GM23338 (cell line): ENCODE results near the gene BAD. TPM values are rescaled to one million over a fixed set of nuclear protein-coding genes. Genes with fewer than 3 reads are reported as not detected.

Source experiments
- ATAC-seq: fragments of 200-7000 bp; cut with Tn5 transposase; 3 replicates; pipeline ENCODE4 v1.9.1; 2020
- DNase-seq: peaks from one replicate; pipeline ENCODE4 v3.0.0-alpha.2; 2015; ENCODE audit warnings: low spot score
- H2AFZ ChIP-seq: fragments of 200-600 bp; sonication (generic); 2 replicates; pipeline ENCODE4 v1.8.0; 2016; ENCODE audit warnings: antibody characterized with exemption, mild to moderate bottlenecking, moderate library complexity
- H3F3A ChIP-seq: fragments of 200-600 bp; sonication (generic); replicated peaks from 2 replicates; pipeline ENCODE4 v1.8.0; 2017; ENCODE audit warnings: antibody characterized with exemption, mixed run types, low read depth
- H3K27ac ChIP-seq: fragments of 200-600 bp; sonication (generic); 2 replicates; pipeline ENCODE4 v1.6.1; 2016; ENCODE audit warnings: low read depth
- H3K27me3 ChIP-seq: fragments of 200-600 bp; sonication (generic); 2 replicates; pipeline ENCODE4 v1.8.0; 2016; ENCODE audit warnings: mild to moderate bottlenecking, mixed run types, moderate library complexity; ENCODE audit not compliant: insufficient read depth
- H3K36me3 ChIP-seq: fragments of 200-600 bp; sonication (generic); 2 replicates; pipeline ENCODE4 v1.8.0; 2016; ENCODE audit warnings: mild to moderate bottlenecking; ENCODE audit not compliant: insufficient read depth
- H3K4me1 ChIP-seq: fragments of 200-600 bp; sonication (generic); 2 replicates; pipeline ENCODE4 v1.8.0; 2016; ENCODE audit warnings: mild to moderate bottlenecking, moderate library complexity; ENCODE audit not compliant: insufficient read depth
- H3K4me2 ChIP-seq: fragments of 200-600 bp; sonication (generic); 2 replicates; pipeline ENCODE4 v1.7.1; 2017; ENCODE audit warnings: mixed run types
- H3K4me3 ChIP-seq: fragments of 200-600 bp; sonication (generic); 2 replicates; pipeline ENCODE4 v1.6.1; 2016; ENCODE audit warnings: mixed run types
- H3K79me2 ChIP-seq: fragments of 200-600 bp; sonication (generic); replicated peaks from 2 replicates; pipeline ENCODE4 v1.8.0; 2017; ENCODE audit warnings: mild to moderate bottlenecking; ENCODE audit not compliant: insufficient read depth
- H3K9me2 ChIP-seq: fragments of 200-600 bp; sonication (generic); 2 replicates; pipeline ENCODE4 v1.8.0; 2017; ENCODE audit not compliant: insufficient read depth
- H4K20me1 ChIP-seq: fragments of 200-600 bp; sonication (generic); replicated peaks from 2 replicates; pipeline ENCODE4 v1.8.0; 2017; ENCODE audit warnings: mild to moderate bottlenecking; ENCODE audit not compliant: insufficient read depth
- H3K27ac Mint-ChIP-seq: 2 replicates; pipeline ENCODE4 v1.8.0; 2020; ENCODE audit warnings: inconsistent platforms, mild to moderate bottlenecking, moderate library complexity, mixed read lengths
- H3K27me3 Mint-ChIP-seq: 3 replicates; pipeline ENCODE4 v1.8.0; 2022; ENCODE audit warnings: low read depth, mild to moderate bottlenecking, moderate library complexity, mixed read lengths, inconsistent platforms; ENCODE audit not compliant: insufficient read depth, poor library complexity
- H3K36me3 Mint-ChIP-seq: 3 replicates; pipeline ENCODE4 v1.8.0; 2021; ENCODE audit warnings: low read depth, mild to moderate bottlenecking, inconsistent platforms, moderate library complexity, mixed read lengths
- H3K4me1 Mint-ChIP-seq: 3 replicates; pipeline ENCODE4 v1.8.0; 2020; ENCODE audit warnings: mild to moderate bottlenecking, inconsistent platforms, mixed read lengths
- H3K4me3 Mint-ChIP-seq: 3 replicates; pipeline ENCODE4 v1.8.0; 2021; ENCODE audit warnings: moderate library complexity, mild to moderate bottlenecking, inconsistent platforms, mixed read lengths
- H3K9me3 Mint-ChIP-seq: 3 replicates; pipeline ENCODE4 v1.8.0; 2020; ENCODE audit warnings: moderate library complexity, mild to moderate bottlenecking, inconsistent platforms, mixed read lengths
- CREB1 ChIP-seq: fragments of 250-450 bp; sonication (Bioruptor Pico); IDR thresholded peaks from 2 replicates; pipeline ENCODE4 v1.5.0; 2020; ENCODE audit warnings: low read depth, mild to moderate bottlenecking, moderate library complexity
- ETS1 ChIP-seq: IDR thresholded peaks from 2 replicates; pipeline ENCODE4 v1.6.1; 2016; ENCODE audit warnings: antibody characterized with exemption
- EZH2 ChIP-seq: fragments of 200-600 bp; sonication (generic); IDR thresholded peaks from one replicate; pipeline ENCODE4 v1.8.0; 2017; ENCODE audit warnings: antibody characterized with exemption, mild to moderate bottlenecking, low read depth; ENCODE audit not compliant: unreplicated experiment
- EZH2phosphoT487 ChIP-seq: fragments of 200-600 bp; sonication (generic); IDR thresholded peaks from one replicate; pipeline ENCODE4 v1.8.1; 2018; ENCODE audit warnings: antibody characterized with exemption; ENCODE audit not compliant: unreplicated experiment
- JUNB ChIP-seq: IDR thresholded peaks from one replicate; pipeline ENCODE4 v1.6.1; 2016; ENCODE audit warnings: antibody characterized with exemption; ENCODE audit not compliant: unreplicated experiment
- NANOG ChIP-seq: IDR thresholded peaks from 2 replicates; pipeline ENCODE4 v1.6.1; 2016; ENCODE audit warnings: antibody characterized with exemption, borderline replicate concordance
- POLR2AphosphoS5 ChIP-seq: IDR thresholded peaks from 2 replicates; pipeline ENCODE4 v1.6.1; 2016; ENCODE audit warnings: antibody characterized with exemption, low read depth
- STAT1 ChIP-seq: IDR thresholded peaks from one replicate; pipeline ENCODE4 v1.6.1; 2016; ENCODE audit warnings: antibody characterized with exemption; ENCODE audit not compliant: unreplicated experiment
- ZNF114 ChIP-seq: fragments of 250-450 bp; sonication (Bioruptor Pico); IDR thresholded peaks from 2 replicates; pipeline ENCODE4 v1.5.0; 2020; ENCODE audit warnings: mild to moderate bottlenecking, moderate library complexity
- ZNF331 ChIP-seq: fragments of 250-450 bp; sonication (Bioruptor Pico); IDR thresholded peaks from 2 replicates; pipeline ENCODE4 v1.5.0; 2020; ENCODE audit warnings: low read depth, mild to moderate bottlenecking, moderate library complexity
- ZNF462 ChIP-seq: fragments of 250-450 bp; sonication (Bioruptor Pico); IDR thresholded peaks from 2 replicates; pipeline ENCODE4 v1.5.0; 2020; ENCODE audit warnings: mild to moderate bottlenecking, moderate library complexity
- polyA plus RNA-seq: library from polyadenylated mRNA; unstranded; fragments of >200 nt; fragmentation: Nextera tagmentation; extraction: Ambion mirVana; gene quantifications from 2 replicates; pipeline ENCODE4 v1.2.1, GENCODE V29; 2016
- total RNA-seq: library from RNA; depleted of rRNA; stranded (reverse); fragments of >200 nt; shearing (Covaris generic); gene quantifications from 2 replicates; pipeline ENCODE4 v1.2.3, GENCODE V29; 2014
- TF ChIP-seq, protein P1 (sequence below), 2 experiments: fragments of 200-600 bp in 1 of 2; sonication (generic) in 1 of 2; conservative IDR thresholded peaks; 2 replicates each; pipeline versions ENCODE4 v1.5.1 to v1.6.1; 2016 to 2017; ENCODE audit warnings: antibody characterized with exemption in 2 of 2, low read depth in 2 of 2, mild to moderate bottlenecking in 2 of 2, moderate library complexity in 1 of 2

The BAD gene
- total and polyA plus RNA-seq, 2 experiments from 2014 or later: 46.3 to 46.4 TPM

DNA sequence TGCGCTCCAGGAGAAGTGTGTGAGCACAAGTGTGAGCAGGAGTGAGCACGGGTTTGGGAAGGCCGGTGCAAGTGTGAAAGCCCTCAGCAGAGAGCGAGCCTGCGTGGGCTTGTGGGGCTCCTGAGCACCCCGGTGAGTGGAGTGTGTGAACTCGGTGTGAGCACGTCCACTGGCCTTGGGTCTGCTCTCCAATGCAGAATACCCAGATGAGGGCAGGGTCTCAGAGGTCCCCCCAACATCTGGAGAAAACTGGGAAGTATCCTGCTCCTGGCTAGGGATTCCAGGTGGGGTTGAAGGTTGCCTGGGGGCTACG is 22.1 kb upstream of the BAD start (continued):
- TF ChIP-seq, protein P1, sequence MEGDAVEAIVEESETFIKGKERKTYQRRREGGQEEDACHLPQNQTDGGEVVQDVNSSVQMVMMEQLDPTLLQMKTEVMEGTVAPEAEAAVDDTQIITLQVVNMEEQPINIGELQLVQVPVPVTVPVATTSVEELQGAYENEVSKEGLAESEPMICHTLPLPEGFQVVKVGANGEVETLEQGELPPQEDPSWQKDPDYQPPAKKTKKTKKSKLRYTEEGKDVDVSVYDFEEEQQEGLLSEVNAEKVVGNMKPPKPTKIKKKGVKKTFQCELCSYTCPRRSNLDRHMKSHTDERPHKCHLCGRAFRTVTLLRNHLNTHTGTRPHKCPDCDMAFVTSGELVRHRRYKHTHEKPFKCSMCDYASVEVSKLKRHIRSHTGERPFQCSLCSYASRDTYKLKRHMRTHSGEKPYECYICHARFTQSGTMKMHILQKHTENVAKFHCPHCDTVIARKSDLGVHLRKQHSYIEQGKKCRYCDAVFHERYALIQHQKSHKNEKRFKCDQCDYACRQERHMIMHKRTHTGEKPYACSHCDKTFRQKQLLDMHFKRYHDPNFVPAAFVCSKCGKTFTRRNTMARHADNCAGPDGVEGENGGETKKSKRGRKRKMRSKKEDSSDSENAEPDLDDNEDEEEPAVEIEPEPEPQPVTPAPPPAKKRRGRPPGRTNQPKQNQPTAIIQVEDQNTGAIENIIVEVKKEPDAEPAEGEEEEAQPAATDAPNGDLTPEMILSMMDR (conservative IDR thresholded peaks at IDR 0.05; ENCODE audit: low read depth in 2 of 2): no peak
- TF ChIP-seq EZH2phosphoT487 (no peak), ZNF114 (CRISPR knock-in tag) (no peak)

DNA sequence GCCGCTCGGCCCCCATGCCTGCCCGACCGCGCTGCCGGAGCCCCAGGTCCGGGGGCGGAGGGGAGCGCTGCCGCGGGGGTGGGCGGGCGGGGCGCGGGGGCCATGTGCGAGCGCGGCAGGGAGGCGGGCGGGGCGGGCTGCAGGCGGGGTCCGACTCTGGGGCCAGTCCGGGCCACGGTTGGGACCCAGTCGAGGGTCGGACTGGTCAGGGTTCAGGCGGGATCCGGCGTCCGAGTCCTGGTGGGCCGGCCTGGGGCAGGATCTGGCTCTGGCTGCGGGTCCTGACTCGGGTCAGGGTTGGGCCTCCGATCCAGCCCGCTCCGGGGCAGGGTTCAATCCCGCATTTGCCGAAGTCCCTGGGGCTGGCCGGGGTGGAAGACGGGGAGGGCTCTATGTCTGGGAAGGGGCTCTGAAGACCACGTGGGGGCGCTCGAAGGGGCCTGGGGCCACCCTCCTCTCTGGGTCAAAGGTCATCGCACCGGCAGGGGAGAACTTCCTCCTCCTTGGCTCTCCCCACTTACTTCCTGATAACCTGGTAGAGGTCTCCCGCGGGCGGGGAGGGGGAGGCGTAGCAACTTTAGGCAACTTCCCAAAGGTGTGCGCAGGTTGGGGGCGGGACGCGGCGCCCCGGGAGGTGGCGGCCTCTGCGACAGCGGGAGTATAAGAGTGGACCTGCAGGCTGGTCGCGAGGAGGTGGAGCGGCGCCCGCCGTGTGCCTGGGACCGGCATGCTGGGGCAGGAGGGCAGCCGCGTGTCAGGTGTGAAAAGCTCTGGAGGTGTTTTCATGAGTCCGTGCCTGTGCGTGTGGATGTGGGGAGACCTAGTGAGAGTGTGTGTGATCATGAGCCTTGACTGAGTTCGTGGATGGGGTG is 21.5 kb upstream of the BAD start:
- Histone ChIP-seq H4K20me1 (peaks cover 3% of the 10 kb centered on the region; the same call in 1 of the 2 replicates), H3K4me3 (peak overlapping the region; percentile 91), H3F3A (peaks cover 7% of the 10 kb centered on the region), H3K36me3 (no peaks in the 10 kb centered on the region), H3K79me2 (peaks cover 33% of the 10 kb centered on the region), H3K4me1 (peaks cover 9% of the 10 kb centered on the region; the same call in 1 of the 2 replicates), H3K9me2 (no peaks in the 10 kb centered on the region), H3K4me2 (peak overlapping the region; percentile 90), H3K27me3 (peaks cover 24% of the 10 kb centered on the region), H3K27ac (no peak overlapping the region), H2AFZ (0 out of 2 replicates have a peak overlapping the region, but pooled peaks have one; percentile 38)
- Mint-ChIP-seq H3K4me1 (peaks cover 14% of the 10 kb centered on the region), H3K27me3 (peaks cover 30% of the 10 kb centered on the region), H3K9me3 (no peaks in the 10 kb centered on the region; the same call in 2 of the 3 replicates), H3K4me3 (peak overlapping the region; percentile 100), H3K36me3 (peaks cover 10% of the 10 kb centered on the region; the same call in 2 of the 3 replicates), H3K27ac (peak overlapping the region; percentile 95)
- ATAC-seq (peak; percentile 36), DNase-seq (peak; percentile 85)
- TF ChIP-seq, protein P1 (conservative IDR thresholded peaks at IDR 0.05; ENCODE audit: low read depth in 2 of 2): peak; percentile 46 to 70
- TF ChIP-seq ZNF462 (no peak), ZNF331 (no peak), STAT1 (no peak), ZNF114 (CRISPR knock-in tag) (no peak), POLR2AphosphoS5 (peak; percentile 56; the same call in 1 of the 2 replicates), EZH2 (no peak), JUNB (no peak), CREB1 (CRISPR knock-in tag) (no peak; the same call in 1 of the 2 replicates), NANOG (no peak), ETS1 (peak; percentile 58; the same call in 1 of the 2 replicates)
